GM18526 (cell line): ENCODE measurements around the gene DSN1.
A peak's percentile ranks its signal among the peaks of the same experiment; 100 is the strongest.

Experiments
- POLR2A ChIP-seq: IDR thresholded peaks from 3 replicates; pipeline ENCODE4 v1.6.1; 2011; ENCODE audit not compliant: insufficient read length; ENCODE audit errors: extremely low read depth

The DSN1 gene, protein sequence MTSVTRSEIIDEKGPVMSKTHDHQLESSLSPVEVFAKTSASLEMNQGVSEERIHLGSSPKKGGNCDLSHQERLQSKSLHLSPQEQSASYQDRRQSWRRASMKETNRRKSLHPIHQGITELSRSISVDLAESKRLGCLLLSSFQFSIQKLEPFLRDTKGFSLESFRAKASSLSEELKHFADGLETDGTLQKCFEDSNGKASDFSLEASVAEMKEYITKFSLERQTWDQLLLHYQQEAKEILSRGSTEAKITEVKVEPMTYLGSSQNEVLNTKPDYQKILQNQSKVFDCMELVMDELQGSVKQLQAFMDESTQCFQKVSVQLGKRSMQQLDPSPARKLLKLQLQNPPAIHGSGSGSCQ

DNA sequence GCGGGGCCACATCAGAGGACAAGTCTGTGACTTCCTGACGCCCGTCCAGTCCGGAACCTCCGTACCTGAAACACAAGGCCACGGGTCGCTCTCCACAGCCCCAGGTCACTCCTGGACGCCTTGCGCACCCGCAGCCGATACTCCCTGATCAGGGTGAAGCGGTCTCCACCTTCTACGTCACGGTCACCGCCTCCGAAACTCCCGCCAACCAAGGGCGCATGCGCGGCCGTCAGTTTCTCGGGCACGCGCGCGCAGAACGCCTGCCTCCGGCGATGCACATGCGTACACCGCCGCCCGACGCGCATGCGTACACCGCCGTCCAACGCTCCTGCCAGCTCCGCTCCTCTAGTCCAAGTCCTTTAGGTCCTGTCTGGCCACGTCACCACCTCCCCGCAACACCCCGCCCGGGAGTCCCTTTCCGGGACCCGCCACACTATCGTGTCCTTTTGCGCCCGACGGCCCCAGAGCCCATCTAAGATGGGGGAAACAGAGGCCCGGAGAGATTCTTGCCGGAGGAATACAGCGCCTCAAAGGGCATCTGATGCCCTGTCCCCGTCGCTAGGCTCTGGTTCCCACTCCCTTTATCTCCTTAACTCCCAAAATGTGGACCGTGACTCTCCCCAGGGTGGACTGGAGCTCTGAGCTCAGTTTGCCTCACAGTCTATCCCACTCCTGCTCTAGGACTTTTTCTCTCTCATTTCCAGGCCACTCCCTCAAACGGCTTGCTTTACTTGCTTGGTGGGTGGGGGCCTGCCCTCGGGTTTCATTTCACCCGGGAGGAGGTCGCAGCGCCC is at the start of gene DSN1:
TSS of gene DSN1 (minus strand) at position 167 of the 794 bp plus-strand sequence. CDS start 2,305 bp downstream, outside the sequence.
- TF ChIP-seq POLR2A, result peak; percentile 80

DNA sequence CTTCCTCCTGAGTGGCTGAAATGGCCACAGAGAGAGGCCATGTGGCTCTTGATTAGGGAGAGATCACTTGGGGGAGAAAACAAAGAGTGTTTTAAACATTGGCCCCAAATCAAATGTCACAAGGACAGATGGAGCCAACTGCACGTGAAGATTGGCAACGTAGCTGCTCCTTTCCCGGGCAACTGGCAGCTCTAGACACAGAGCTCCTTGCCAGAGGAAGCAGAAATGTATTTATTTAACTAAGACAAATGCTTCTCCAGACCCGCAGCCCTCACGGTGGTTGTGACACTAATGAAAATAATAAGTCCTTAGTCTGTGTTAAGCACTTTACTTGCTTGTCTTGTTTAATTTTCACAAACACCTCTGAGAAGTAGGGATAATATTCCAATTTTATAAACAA is 49.6 kb upstream of the DSN1 start:
- no peak for TF ChIP-seq POLR2A

DNA sequence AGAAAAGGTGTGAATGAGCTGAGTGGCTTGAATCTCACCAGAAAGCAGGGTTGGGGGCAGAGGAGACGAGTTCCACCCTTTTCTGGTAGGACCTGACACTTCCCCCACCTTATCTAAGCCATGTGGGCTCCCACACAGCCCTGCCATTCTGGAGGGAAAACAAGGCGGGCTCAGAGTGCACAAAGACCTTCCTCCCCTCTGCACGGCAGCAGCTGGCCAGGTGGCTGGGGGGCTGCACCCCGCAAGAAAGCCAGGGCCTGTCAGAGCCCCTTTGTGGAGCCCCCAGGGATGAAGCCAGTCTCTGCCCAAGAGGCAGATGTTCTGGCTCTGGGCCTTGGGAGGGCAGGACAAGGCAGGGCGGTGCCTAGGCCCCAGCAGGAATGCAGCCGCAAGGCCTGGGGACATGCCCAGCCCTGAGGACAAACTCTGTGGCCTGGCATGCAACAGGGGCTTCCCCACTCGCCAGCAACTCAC is 48.4 kb upstream of the DSN1 start:
- TF ChIP-seq POLR2A, result no peak

DNA sequence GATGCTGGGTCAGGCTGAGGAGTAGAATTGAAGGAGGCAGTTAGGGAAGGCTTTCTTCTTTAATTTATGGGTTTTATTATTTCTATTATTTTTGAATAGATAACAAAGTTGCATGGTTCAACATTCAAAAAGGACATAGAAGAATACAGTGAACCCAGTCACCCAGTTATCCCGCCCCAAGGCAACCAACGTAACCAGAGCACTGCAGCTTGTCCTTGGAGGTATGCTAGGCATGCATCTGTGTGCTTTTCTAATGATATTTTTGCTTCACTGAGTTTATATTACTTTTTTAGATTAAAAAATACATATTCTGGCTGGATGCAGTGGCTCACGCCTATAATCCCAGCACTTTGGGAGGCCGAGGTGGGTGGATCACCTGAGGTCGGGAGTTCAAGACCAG is 47.4 kb upstream of the DSN1 start:
- TF ChIP-seq POLR2A, result no peak

DNA sequence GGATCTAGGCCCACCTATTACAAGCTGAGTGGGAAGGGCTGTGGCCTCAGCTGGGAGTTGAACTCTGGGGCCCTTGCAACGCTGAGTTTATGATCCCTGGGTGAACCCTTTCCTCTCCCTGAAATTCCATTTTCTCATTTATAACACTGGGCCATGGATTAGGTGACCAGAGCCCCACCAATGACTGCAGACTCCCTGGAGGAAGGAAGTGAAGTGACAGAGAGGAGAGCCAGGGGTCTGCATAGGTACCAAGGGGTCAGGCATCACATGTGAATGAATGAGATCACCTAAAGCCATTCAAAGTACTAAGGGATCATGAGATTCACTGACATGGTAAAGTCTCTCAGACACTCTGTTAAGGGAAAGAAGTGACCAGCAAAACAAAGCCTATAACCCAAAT is 46.5 kb upstream of the DSN1 start:
- TF ChIP-seq POLR2A, result no peak

DNA sequence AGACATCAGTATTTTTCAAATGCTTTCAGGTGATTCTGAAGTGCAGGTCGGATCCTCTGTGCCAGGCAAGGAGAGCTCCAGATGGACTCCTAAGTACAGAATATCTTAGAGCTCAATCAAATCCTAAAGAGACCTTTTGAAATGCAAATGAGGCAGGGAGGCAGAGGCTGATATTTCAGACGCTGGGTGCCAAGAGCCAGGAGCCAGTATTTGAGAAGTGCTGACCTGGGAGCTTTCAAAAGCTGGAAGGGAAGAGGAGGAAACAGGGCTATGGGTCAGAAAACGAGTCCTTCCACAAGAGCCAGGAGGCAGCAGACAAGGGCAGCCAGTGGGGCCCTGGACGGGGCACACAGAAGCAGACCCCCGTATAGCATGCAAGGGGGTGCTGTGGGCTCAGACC is 46.1 kb upstream of the DSN1 start:
- no peak for TF ChIP-seq POLR2A

DNA sequence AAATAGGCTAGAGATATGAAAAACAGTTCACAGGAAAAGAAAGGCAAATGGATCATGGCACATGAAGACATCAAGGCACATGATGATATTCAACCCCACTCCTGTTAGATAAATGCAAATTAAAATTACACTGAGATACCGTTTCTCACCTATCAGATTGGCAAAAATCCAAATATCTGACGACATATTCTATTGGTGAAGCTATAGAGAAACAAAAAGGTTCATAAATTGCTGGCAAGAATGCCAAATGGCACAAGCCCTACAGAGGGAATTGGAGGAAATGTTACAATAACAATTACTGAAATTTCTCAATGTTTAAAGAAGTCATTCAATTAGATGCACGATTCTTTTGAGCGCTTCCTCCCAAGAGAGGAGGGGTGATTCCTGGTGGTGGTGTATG is 45.3 kb upstream of the DSN1 start:
- TF ChIP-seq POLR2A, result no peak

DNA sequence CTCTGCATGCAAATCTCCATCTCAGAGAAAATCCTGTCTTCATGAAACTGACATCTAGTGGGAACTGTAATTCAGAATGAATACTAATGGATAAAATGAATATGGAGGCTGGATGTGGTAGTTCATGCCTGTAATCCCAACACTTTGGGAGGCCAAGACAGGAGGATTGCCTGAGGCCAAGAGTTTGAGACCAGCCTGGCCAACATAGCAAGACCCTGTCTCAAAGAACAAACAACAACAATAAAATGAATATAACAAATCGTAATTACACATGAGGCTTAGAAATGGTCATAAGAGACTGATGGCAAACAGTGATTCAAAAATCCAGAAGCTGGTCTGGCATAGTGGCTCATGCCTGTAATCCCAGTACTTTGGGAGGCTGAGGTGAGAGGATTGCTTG is 44.6 kb upstream of the DSN1 start:
- no peak for TF ChIP-seq POLR2A

DNA sequence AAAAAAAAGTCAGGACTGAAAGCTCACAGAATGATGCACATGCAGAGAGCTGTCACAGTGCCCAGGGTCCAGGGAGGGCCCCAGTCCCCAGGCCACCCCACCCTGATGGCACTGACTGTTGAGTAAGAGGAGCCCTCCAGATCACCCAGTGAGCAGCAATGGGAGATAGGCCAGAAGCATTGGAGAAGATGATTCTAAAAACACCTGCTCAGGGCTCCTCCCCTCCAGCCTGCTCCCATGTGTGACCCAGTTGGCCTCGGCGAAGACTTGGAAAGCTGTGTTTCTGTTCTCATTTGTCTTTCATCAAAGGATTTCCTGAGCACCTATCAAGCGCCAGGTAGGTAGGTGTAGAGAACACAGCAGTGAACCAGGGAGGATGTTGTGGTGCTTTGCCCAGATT is 43.9 kb upstream of the DSN1 start:
- no peak for TF ChIP-seq POLR2A

DNA sequence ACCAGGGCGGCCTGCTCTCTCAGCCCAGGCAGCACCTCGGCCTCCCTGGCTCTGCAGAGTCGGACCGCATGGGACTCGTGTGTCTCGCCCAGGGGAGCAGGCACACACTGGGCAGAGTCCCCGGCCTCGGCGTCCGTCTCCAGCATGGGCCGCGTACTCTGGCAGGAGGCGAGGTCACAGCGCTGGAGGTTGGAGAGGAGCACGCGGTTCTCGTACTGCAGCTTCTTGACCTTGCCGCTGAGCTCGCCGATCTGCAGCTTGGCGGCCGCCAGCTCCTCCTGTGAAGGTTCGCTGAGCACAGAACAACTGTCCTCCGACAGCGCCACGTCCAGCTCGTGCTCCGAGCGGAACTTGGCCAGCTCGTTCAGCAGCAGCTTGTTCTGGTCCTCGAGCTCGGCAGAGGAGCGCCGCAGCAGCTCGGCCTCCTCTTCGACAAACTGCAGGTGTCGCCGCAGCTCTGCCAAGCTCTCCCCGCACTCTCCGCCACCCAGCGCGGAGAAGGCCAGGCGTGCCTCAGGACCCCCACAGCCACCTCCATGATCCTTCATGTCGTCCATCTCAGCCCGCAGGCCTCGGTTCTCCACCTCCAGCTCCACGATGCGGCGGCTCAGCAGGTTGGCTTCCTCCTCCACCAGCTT is 42.0 kb upstream of the DSN1 start:
- no peak for TF ChIP-seq POLR2A

DNA sequence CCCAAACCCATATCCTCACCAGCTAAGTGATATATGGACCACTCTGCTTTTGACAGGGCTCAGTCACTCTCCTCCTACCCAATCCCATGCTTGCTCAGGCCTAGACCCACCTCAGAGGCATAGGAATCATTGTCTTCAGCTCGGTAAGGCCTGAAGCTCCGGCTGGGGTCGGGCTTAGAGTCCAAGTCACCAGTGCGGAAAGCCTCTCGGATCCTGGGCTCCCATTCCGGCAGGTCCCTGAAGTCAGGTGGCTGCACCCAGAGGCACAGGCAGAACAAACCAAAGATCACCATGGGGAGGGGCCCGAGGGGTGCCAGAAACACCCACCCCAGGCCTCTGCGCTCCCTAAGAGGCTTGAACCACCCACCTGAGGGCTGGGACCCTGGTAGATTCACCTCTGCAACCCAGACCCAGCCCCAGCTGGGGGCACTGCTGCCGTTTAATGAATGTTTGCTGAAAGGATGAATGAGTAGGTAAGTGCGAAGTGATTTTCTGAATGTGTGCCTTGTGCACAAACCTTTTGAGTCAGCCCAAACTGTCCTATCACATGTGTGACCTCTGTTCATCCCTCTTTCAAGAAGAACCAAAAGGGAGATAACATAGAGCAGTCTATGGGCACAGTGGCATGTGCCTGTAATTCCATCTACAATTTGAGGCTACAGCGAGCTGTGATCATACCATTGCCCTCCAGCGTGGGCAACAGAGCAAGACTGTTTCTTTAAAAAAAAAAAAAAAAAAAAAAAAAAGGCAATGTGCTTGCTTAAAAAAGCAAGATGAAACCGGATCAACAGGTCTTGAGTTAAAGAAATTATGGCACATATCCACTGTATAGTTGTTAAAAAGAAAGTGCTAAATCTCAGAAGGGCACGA is 39.3 kb upstream of the DSN1 start:
- no peak for TF ChIP-seq POLR2A

DNA sequence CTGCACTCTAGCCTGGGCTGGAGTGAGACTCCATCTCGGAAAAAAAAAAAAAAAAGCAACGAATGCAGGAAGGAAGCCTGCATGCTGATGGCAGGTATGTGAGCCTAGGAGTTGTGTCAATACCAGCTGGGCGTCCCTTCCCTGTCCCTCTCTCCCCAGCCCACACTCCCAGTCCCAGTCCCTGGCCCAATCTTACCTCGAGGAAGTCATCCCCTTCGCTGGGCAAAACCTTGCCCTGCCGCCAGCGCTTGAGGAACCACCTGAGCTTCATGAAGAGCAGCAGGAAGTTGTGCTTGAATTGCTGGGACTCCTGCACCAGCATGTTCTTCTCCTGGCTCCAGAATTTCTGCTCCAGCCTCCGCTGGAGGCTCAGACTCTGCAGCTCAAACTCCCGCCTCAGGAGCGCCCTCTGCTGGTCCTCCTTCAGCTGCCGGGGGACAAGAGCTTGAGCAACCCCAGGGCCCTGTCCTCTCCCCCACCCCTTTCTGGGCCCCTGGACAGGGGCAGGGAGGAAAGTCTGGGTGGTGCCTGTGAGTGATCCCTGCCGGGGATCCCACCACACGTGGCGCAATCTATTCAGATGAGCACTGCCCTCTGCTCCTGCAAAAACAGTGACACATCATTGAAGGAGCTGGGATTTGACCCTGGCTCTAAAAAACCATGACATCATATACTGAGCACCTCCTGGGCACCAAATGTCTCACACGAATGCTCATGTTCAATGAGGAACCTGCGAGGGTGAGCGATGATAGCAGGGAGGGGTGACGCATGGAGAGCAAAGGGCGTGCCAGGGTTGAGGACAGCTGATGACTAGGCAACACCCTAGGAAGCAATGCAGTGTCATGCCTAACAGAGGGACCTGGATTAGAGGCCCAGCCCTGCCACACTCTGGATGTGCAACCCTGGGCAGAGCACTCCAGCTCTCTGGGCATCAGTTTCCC is 35.0 kb upstream of the DSN1 start:
- TF ChIP-seq POLR2A, result no peak

DNA sequence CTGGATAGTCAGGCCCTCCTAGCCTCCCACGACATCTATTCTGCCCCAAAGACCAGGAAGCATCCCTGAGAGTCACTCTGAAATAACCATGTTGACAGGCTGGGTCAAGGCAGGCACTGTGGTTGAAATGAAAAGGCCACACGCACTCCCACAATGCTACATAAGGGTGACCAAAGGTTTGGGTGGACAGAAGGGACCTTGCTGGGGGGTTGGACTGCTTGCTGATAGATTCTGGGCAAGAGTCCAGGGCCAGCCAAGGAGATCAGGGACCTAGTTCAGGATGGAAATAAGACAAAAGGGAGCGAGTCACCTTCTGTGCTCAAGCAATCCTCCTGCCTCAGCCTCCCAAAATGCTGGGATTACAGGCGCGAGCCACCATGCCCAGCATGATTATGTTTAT is 32.5 kb upstream of the DSN1 start:
- no peak for TF ChIP-seq POLR2A

DNA sequence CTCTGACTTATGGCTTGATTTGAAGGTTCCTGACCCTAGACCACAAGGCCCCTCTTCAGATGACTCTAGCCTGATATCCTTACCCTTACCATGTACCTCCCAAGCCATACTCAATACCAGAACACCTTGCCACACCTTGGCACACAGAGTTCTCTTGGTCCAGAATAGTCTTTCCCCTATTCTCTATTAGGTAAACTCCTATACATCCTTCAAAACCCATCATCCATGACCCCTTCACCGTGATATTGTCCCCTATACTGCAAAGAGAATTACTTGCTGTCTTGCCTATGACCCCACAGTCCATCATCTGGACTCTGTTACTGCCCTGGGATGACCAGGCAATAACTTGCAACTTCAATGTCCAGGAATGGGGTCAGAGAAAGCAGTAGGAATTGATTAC is 31.8 kb upstream of the DSN1 start:
- TF ChIP-seq POLR2A, result no peak
